Activated CD4-positive, alpha-beta T cell treated with anti-CD3 and anti-CD28 coated beads, Interleukin-2, Interleukin-6, amounts not matched to agents 100 ng/mL and 50 ng/mL, durations not matched to agents 16 hours and 8 hours (primary cell): ENCODE measurements around the gene SYF2.
"Not testable (repeated sequence)": the region's sequence is repeated elsewhere in the genome, so short reads cannot be mapped to it uniquely, and the experiment has no call there.

ENCODE experiments used
- DNase-seq: peaks from one replicate; pipeline ENCODE4 v3.0.0-alpha.2; 2020

Gene SYF2

DNA sequence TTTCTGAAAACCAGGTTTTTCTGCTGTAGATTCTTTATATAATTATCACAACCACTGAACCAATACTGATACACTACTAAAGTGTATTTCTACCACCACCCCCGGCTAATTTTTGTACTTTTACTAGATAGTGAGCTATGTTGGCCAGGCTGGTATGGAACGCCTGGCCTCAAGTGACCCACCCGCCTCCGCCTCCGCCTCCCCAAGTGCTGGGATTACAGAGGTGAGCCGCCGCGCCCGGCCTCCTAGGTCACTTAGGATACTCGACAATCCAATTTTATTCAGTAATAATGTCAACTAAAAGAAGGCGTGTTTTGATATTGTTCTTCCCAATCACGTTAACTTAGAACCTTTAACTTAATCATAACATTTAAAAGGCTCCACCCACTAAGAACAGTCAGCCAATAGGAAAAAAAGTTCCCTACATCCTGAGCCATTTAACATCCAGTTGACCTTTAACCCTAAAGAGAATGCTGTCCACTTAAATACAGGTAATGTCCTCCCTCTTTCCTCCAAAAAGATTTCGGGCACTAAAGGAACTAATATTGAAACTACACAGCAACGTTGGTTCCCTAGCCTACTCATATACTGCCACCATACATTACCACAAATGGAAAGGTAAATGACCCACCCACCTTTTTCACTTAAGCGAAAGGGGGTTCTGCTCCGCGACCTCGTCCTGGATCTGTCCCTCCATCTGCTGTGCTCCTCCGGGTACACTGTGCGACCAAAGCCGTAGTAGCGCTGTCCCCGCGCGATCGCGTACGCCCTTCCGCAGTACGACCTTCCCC is 13.7 kb upstream of the SYF2 start:
- DNase-seq, result peak; percentile 29

DNA sequence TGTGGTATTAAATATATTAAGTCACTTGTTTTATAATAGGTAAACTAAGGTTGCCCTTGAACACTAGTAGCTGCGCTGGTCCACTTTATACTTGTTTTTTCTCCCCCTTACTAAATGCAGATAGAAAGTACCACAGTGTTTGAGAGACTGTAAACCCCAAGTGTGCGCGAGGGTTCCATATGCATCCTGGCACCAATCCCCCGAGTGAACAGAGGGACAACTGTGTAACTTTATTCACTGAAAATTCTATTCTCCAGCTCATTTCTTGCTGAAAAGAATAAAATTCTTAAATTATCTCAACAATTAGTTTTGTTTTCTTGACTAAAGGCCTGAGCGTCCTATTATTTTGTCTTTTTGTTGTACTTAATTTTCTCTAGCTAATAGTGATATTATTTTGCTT is 13.1 kb upstream of the SYF2 start:
- DNase-seq, result no peak

DNA sequence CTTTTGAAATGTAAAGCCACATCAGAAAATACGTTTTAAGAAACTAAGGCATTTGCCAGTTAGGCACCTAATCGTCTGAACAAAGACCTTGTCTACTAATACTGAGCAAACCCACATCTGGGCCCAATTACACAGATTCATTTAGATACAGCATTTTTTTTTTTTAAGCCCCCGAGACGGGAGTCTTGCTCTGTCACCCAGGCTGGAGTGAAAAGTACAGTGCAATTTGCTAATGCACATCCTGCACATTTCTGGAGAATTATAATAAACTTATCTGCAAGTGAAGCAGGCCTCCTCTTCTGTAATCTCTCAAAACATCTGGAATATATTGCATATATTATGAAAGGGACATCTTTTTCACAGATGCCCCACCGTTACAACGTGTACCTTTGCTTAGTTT is 11.6 kb upstream of the SYF2 start:
- no peak for DNase-seq

DNA sequence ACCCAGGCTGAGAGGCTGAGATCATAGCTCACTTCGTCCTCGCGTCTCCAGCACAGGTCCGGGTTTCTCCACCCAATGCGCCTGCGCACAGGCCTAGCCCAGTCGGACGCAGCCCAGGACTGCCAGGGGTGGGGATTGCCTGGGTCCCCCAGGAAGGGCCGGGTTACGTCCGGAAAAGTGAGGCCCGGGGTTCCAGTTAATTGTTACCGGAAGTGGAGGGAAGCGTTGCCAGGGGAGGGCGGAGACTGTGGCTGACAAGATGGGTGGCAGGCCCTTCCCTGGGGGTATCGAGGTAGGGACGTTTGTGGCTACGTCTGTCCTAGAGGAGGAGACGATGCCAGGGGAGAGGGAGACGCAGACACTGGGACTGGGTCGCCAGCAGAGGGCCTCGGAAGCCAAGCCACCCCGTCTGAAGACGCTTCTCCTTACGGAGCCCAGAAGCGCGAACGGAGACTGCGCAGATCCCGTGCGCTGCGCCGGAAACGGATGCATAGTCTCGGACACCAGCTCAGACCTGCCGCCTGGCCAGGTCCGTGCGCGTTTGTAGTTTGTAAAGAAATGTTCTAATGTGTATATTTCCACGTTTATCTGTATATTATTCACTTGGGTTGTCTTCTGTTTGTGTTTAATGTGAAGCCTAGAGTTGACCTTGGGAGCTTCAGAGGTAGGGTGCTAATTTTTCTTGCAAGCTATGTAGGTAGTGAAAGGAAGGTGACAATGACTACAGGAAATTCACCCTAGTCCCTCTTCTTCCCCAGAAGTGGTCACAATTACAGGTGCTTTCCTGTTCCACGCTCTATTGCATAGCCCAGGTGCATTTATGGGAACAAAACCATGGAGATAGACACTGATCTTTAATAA is 7.6 kb upstream of the SYF2 start:
- peak; percentile 97 for DNase-seq

DNA sequence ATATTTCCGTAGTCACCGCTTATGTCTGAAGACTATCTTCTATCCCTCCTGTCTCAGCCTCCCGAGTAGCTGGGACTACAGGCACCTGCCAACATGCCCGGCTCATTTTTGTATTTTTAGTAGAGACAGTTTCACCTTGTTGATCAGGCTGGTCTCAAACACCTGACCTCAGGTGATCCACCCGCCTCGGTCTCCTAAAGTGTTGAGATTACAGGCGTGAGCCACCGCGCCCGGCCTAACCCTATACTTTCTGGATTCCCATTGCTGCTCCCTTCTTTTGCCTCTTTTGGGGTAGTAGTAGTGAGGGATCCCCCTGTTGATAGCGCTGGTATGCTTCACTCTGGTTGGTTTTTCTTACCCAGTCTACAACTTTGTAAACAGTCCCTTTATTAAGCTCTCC is 5.7 kb upstream of the SYF2 start:
- DNase-seq, result no peak

DNA sequence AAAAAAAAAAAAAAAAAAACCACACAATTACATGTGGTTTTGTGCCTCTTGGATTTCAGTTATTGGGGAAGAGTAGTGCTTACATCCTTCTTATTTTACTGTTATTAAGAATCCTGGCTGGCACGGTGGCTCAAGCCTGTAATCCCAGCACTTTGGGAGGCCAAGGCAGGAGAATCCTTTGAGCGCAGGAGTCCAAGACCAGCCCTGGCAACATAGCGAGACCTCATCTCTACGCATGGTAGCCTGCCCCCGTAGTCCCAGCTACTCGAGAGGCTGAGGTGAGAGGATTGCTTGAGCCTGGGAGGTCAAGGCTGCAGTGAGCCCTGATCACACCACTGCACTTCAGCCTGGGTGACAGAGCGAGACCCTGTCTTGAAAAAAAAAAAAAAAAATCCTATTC is 4.0 kb upstream of the SYF2 start:
- DNase-seq, result not testable (repeated sequence)

DNA sequence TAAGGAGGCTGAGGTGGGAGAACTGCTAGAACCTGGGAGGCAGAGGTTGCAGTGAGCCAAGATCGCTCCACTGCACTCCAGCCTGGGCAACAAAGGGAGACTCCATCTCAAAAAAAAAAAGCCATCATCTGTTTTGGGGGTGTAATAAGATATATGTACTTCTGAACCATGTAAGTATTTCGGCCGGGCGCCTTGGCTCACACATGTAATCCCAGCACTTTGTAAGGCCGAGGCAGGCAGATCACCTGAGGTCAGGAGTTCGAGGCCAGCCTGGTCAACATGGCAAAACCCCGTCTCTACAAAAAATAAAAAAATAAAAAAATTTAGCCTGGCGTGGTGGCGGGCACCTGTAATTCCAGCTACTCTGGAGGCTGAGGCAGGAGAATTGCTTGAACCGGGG is 3.1 kb upstream of the SYF2 start:
- DNase-seq, result not testable (repeated sequence)

DNA sequence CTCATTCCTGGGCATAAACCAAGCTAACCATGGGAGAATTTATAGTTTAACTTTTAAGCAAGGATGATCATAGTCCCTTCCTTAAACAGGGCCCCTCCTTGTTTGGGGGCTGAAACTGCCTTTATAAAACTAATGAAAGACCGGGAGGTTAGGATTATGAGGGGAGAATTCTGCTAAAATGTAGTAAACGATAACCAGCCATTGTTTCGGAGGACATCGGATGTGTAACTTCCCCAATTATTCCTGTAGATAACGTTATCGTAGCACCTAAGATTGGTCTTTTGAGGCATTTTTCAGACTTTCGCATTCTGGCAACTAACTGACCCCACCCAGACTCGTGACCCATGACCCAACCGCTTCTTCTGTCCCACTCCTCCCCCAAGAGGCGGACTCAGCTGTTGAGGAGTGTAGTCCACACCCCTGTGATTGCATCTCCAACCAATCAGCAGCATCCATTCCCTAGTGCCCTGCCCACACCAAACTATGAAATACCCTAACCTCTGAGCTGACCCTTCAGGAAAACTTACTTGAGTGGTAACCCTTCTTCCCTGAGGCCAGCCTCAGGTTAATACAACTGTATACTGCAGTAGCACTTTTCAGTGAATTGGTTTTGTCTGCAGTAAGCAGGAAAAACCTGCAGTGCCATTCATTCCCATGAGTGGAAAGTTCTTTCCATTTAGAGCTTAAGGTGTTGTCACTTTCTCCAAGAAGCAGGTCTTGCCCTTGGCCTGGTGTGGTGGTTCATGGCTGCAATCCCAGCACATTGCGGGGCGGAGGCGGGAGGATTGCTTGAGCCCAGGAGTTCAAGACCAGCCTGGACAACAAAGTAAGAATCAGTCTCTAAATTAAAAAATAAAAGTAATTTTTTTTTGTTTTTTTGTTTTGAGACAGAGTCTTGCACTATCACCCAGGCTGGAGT is 823 bp upstream of the SYF2 start:
- DNase-seq, result peak; percentile 89

DNA sequence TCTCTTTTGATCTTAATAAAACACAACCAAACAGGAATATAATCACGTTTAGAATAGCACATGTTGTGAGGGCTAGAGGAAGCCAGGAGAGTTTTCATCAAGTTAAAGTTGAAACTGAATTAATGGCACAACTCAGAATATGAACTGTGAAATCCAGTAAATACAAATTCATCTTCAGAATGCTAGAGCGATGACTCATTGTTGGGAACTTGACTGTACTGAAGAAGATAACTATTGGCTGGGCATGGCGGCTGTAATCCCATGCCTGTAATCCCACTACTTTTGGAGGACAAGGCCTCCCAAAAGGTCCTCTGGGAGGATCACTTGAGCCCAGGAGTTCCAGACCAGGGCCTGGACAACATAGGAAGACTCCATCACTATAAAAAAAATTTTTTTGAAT is 8.8 kb downstream of the SYF2 start:
- DNase-seq, result no peak

DNA sequence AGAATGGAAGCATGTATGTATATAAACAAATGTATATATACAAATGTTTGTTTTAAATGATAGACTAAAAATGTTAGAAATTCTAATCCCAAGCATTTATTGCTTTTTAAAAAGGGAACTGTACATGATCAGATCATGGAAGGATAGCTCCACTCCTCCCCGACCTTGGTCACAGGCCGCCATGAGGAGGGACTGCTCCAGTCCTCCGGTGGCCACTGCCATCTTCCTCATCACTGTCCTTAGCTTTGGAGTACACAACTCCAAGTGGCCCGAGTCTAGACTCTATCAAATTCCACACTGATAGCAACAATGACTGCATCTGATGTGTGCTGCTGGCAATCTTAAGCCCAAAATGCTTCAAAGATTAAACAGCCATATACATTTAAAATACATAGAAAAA is 9.7 kb downstream of the SYF2 start:
- DNase-seq, result no peak

DNA sequence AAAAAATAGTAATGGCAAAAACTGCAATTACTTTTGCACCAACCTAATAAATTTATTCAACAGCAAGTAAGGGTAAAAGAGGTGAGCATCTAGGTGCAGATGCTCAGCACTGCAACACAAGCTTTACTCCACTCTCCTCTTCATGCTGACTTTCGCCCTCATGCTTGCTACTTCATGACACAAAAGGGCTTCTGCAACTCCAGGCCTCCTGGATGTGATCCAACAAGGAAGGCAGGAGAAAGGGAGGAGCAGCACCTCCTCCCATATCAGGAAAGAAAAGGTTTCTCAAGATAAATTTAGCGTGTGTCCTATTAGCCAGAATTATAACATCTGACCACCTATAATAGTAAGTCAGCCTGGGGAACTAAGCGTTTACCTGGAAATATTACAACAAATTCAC is 11.6 kb downstream of the SYF2 start:
- DNase-seq, result no peak

DNA sequence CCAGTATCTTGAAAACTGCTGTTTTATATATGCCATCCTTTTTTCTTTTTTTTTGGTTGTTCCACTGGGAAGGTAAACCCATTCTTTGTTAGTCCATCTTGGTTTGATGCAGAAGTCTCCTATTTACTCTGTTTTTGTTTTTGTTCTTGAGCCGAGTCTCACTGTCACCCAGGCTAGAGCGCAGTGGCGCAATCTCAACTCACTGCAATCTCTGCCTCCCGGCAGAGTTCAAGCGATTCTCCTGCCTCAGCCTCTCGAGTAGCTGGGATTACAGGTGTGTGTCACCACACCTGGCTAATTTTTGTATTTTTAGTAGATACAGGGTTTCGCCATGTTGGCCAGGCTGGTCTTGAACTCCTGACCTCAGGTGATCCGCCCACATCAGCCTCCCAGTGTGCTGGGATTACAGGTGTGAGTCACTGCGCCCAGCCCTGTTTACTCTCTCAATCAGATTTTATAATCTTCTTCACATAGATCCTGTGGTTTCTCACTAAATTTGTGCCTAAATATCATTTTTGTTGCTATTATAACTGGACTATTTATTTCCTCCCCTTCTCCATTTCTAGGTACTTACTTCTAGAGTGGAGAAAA is 12.5 kb downstream of the SYF2 start:
- no peak for DNase-seq

DNA sequence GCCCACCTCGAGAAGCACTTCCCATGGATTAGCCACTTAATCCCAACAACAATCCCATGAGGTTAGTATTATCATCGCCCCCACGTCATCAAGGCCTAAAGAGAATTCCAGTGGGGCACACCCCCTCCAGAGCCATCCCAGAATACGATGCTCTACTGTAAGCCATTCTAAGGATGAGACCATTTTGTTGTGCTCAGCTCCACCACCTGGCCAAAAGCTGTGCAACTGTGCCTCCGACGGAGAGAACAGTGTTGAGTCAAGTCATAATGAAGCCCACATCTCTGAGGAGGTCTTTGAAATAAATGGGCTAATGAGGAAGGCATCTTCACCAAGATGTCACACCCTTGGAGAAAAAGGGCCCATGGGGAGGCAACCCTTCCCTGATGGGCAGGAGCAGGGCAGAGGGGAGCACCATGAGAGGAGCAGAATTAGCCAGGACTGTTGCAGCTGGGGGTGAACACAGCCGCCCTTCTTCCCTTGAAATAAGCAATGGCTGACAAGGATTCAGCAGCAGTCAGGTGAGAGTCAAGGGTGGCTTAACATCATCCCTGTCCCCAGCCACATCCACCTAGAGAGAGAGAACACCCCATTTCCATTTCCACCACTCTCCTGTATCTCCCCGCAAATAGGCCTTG is 14.6 kb downstream of the SYF2 start:
- DNase-seq, result no peak

DNA sequence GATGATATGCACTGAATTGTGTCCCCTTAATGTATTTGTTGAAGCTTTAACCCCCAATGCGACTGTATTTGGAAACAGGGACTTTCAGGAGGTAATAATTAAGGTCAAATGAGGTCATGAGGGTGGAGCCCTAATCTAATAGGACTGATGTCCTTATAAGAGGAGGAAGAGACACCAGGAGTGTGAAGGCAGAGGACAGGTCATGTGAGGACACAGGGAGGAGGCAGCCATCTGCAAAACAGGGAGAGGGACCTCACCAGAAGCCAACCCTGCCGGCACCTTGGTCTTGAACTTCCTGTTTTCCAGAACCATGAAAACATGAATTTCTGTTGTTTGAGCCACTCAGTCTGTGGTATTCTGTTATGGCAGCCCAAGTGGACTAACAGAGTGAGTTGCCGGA is 15.3 kb downstream of the SYF2 start:
- no peak for DNase-seq

DNA sequence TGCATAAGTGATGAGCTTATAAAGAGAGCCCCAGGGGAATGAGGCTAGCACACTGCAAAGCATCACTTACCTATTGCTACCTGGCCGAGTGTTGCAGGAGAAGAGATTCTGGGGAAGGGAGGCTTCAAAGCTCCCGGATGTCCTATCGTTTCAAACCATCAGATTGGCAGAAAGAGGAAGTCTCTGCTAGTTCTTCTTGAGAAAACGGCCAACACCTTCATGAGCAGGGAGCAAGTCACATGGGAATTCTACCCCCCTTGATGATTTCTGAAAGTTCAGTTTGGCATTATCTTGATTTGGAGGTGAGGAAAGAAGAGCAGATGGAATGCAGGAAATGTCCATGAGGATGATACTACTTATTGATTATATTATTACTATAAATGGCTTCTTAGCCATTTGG is 16.2 kb downstream of the SYF2 start:
- DNase-seq, result no peak

DNA sequence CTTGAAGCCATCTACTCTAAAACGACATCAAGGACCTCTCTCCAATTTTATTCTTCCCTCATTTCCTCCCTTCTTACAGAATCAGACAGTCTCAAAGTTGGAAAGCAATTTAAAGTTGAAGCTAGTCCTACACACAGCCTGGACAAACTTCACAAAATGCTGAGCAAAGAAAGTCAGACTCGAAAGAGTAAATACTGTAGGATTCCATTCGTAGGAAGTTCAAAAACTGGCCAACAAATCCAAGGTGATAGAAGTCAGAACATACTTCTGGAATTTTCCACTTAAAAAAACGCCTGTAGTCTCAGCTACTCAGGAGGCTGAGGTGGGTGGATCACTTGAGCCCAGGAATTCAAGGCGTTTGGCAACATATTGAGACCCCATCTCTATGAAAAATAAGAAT is 19.6 kb downstream of the SYF2 start:
- DNase-seq, result no peak

DNA sequence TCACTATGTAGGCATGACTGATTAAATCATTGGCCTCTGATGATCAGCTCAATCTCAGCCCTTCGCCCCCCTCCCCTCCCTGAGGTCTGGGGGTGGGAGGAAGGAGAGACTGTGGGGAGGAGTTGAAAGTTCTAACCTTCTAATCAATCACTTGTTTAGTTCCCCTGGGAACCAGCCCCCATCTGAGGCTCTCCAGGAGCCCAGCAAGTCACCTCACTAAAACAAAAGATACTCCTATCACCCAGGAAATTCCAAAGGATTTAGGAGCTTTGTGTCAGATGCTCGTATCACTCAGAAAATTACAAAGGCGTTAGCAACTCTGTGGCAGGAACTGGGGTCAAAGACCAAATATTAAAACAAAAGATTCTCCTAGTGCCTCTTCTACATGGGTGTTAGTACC is 21.6 kb downstream of the SYF2 start:
- DNase-seq, result no peak

DNA sequence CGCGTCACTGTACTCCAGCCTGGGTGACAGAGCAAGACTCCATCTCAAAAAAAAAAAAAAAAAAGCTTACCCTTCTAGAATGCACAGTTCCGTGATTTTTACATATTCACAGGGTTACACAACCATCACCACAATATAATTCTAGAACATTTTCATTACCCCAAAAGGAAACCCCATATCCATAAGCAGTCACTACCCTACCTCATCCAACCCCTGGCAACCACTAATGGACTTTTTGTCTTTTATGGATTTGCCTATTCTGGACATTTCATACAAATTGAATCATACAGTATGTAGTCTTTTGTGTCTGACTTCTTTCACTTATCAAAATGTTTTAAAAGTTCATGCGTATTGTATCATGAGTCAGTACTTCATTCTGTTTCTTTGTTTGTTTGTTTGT is 22.8 kb downstream of the SYF2 start:
- no peak for DNase-seq

DNA sequence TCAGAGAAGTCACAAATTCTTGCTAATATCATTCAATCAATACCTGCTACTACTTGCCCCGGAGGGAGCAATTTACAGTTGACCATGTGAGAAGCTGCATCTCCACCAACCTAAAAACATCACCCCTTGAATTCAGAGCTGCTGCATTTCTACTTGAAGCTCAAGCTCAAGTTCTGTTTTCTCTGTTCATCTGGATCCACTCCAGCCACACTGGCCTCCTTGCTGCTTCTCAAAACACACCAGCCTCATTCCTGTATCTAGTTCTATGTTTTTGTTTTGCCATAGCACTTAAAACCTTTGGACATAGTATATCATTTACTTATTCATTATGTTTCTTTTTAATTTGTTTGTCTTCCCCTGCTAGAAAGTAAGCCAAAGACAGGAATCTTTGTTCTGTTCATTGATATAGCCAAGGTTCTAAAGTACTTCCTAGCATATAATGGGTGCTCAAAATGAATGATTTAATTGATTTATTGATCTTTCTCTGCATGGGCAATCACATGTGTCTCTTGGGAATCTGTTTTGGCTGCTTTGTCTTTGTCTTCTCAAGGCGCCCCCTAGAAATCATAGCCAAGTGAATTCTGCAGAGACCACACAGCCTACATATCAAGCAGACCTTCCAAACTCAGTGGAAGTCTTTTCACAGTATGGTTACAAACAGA is 23.6 kb downstream of the SYF2 start:
- no peak for DNase-seq

DNA sequence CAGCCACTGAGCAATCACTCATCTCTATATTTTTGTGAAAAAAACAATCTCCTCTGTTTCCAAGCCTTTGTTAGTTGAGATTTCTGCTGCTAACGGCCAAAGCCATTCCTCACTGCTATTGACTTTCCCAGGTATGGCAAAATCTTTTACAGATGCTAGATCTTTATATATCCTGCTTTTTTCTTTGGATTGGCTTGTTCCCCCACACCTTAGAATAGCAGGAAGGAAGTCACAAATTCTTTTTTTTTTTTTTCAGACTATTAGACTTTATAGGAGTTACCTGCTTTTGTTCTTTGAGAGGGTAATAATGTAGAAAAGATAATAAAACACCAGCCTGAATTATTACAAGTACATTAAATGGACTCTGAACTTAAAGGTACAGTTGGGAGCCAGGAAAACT is 24.2 kb downstream of the SYF2 start:
- no peak for DNase-seq

DNA sequence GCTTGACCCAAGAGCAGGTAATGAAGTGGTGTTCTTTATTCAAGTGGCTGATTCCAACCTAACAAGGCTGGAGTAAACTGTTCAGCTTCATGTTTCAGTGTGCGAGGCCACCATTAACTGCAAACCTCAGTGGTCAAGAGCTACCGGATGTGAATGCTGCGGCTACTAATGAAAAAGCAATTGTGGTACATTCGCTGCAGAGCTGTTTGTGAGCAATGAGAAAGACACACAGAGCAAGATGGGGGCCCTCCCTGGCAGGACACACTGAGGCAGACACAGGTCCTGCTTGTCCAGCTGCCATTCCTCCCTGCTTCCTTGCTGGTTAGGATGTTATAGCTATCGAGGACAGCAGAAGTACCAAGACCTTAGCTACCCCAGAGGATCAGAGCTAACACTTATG is 26.1 kb downstream of the SYF2 start:
- no peak for DNase-seq

DNA sequence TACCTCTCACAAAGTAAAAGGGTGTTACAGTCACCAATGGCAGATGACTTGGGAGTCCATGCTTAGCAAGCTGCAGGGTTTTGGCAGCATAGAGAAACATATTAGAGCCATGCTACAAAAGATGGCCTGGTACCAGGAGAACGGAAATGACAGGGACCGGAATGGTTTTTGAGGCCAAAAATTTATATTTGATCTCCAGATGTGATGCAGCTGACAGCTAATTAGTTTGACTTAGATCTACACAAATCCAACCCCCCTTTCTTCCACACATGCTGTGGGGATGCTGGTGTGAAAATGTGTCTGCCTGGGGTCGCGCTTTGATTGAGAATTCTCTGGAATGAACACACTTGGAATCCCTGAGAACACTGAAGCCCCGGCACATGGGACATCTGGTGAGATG is 26.5 kb downstream of the SYF2 start:
- no peak for DNase-seq
